NOMO-1 treated with dmso at 0.1 percent for 144 hours (cell line): ENCODE measurements around the gene ARHGEF28.

Experiments used
- DNase-seq: peaks from one replicate; lab custom pipeline; 2025; ENCODE audit not compliant: unreplicated experiment; lab: John Stamatoyannopoulos, UW

ARHGEF28 gene

DNA sequence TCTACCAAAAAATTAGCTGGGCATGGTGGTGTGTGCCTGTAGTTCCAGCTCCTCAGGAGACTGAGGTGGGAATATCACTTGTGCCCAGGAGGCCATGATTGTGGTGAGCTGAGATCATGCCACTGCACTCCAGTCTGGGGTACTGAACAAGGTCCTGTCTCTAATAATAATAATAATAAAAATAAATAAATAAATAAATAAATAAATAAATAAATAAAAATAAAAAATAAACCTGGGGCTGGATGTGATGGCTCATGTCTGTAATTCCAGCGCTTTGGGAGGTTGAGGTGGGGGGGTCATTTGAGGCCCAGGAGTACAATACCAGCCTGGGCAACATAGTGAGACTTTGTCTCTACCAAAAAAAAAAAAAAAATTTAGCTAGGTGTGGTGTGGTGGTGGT lies 113.7 kb downstream of the ARHGEF28 start:
- DNase-seq: no peak

DNA sequence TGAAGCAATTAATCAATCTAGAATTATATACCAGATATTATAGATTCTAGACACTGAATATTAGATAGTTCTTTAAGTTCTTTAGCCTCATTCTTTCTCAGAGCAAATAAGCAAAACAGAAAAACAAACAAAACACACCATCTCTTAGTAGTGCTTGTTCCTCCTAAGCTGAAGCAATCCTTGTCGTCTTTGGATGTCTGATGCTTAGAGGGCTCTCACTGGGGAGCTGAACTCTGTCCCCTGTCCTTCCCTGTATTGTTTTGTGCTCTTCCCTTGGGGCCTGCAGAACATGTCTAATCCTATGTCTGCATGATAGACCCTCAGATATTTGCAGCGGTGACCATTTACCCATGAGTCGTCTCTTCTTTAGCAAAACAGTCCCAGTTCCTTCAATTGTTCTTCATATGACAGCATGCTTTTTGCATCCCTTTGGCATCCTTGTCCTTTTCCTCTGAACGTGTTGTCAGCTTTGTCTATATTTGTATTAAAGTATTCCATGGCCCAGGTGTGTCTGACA lies 114.3 kb downstream of the ARHGEF28 start:
- DNase-seq: no peak

DNA sequence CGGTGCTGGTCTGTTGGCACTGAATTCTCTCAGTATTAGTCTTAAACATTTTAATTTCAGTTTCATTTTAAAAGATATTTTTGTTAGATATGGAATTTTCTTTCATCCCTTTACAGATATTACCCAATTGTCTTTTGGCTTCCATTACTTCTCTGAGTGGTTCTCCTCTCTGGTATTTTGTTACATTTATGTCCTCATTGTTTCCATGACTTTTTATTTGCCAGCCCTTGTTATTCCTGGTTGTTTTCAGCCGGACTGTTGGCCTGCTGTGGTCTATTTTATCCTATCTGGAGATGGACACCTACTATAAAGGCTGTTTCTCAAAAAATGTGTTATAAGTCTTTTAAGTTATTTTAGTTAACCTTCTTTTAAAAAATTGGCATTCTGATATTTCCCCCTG lies 117.2 kb downstream of the ARHGEF28 start:
- DNase-seq: no peak

DNA sequence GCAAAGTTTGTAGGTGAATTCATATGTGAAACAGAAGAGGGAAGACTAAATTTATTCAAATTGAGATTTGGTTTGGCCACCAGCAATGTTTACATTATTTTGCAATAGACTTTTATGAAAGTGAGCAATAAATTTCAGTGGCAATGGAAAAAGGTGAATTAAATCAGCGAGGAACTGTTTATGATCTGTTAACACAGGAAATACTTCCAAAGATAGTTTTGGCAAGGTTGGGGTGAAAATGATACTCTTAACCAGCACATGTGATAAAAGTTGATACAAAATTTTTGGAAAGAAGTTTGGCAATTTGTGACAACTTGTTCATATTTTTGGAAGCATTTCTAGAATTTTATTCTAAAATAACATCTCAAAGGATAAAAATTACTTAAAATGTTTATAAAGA lies 119.8 kb downstream of the ARHGEF28 start:
- no peak for DNase-seq

DNA sequence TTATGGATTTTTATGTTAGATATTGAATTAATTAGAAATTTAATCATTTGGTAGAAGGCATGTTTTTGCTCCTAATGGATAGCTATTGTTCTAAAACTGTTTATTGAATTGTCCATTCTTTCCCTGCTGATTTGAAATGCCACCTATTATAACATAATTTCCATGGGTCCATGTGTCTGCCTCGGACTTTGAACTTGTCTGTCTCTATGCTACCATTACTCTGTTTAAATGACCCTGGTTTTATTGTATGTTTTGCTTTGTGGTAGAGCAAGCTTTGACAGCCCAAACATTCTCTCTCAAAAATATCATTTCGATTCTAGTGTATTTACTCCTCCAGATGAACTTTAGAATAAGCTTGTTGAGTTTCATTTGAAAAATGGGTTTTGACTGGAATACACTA lies 120.6 kb downstream of the ARHGEF28 start:
- DNase-seq: no peak

DNA sequence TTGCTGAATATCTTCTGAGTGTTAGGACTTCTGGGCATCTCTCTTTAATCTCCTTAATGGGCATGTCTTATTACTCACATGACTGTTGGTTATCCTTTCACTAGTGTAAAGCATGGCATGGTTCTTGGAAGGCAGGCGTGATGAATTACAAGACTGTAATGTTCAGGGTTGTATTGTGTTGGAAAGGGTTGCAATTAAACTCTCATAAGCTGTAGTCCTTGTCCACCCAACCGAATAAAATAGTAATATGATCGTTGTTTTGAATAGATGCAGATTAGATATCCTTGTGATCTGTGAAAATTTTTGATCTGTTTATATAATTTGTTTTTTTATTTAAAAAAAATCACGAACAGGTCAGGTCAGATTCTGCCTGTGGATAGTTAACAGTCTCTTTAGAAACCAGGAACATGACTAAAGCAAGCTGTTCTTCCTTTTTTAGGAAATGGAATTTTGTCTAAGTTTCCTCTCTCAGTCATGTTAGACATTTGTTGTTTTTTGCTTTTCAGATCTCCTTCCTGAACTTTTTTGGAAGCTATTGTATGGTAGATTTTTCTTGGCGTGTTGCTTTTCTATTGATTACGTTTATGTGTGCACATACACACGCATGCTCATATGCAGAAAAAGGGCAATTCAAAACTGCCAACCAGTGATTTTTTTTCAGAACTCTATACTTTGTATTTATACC lies 121.8 kb downstream of the ARHGEF28 start:
- no peak for DNase-seq

DNA sequence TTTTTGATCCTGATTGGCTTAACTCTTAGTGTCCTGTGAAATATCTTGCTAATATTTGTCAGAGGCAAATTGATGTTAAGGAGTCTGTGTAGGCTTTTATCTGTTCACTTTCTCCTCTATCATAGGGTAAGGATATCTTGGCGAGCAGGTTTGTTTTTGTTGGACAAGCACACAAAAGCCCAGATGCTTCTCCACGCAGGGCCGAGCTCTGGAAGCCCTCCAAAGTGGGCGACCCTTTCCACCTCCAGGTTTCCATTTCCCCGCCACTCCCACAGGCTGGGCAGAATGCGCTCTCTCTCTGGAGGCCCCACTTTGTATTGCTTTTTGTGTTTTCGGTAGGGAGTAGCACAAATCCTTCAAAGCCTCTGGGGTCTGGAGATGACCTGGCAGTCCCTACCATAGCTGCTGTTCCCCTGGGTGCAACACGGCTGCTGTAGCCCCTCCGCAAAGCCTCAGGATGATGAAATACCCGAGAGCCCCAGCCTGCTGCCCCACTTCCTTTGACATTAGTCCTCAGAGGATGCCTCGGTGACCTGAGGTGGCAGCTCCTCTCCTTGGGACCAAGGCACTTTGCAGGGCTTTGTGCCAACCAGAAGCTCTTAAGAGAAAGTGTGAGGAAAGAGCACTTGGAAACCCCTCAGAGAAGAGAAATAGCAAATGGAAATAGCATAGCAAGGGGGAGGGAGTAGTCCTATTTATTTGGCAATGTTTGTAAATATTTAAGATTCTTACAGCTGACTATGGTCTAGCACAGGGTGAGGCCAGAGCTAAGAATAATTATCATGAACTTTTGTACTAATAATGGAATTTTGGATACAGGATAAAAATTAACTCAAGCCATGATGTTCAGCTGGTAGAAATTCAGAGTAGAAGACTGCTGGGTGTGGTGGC lies 122.8 kb downstream of the ARHGEF28 start:
- DNase-seq: no peak

DNA sequence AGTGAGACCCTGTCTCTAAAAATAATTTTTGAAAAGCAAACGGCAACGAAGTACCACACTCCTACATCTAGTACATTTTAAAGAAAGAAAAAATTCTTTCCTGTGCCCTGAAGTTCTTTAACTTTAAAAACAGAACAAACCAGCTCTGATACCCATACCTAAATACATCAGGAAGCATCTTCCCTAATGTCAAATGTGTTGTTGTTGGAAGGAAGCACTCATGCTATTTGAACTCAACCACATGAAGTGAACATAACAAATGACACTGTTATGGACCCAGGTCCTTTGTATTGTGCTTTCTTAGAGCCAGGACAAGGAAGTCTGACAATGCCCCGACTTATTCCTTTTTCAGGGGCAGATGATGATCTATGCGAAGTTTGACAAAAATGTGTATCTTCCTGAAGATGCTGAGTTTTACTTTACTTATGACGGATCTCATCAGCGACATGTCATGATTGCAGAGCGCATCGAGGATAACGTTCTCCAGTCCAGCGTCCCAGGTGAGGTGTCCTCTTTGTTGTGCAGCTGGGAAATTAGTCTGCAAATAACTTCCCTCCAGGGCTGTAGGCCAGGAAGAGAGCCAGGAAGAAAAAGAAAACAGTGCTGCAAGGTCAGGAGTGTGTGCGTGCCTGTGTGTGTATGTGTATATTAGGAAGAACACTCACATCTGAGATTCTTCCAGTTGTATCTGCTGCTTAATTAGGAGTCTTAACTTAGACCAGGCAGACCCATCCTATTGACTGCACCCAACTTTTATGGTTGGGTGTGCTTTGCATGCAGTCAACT lies 123.7 kb downstream of the ARHGEF28 start:
- no peak for DNase-seq

DNA sequence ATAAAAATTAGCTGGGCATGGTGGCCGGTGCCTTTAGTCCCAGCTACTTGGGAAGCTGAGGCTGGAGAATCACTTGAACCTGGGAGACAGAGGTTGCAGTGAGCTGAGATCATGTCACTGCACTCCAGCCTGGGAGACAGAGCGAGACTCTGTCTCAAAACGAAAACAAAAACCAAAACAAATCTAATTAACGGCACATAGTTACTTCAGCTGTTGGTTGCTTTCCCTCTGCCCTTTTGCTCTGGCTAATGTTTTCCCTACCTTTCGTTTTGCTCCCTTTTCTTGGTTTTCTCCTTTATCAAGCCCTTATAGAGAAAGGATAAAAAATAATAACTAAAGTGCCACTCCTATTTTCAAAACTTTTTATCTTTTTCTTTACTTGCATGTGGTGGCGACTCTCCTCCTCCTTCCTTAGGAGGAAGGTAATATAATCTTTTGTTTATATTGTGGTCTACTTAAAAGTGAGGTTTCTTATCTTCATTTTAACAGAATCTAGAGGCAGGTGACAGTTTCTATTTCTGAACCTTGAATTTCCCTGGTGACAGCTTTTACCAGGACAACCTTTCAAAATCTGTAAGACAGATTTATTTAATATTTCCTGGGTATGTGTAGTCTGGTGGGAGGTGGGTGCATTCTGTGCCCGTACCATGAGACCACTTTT lies 125.4 kb downstream of the ARHGEF28 start:
- no peak for DNase-seq

DNA sequence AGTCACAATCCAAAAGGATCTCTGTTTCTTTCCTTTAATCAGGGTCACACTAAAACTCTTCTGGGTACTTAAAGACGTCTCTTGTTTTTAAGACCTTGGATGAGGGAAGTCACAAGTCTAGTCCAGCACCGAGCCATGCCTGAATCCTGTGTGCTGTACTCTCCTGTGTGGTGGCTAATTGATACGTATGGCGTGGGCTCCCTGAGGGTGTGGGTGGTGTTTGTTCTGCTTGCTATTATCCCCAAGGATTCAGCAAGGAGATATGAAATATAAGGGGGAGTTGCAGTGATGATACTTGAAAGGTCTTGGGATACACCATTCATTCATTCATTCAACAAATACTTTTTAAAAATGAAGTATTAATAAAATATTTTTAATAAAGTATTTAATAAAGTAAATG lies 128.3 kb downstream of the ARHGEF28 start:
- no peak for DNase-seq

DNA sequence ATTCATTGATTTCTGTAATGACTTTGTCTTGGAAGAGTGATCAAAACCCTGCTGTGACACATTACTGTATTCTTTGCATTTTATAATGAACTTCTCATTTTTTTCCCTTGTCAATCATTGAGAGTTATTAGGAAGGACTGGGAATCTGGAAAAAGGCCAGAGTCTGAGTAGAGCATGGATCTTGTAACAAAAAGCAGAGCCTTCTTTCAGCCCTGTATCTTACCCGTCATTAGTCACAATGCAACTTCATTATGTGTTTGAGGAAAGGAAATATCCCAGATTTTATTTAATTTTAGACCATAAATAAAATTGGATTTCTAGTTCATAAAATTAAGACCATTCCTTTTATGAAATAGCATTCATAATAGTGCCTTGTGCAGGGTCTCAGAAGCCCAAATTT lies 131.4 kb downstream of the ARHGEF28 start:
- DNase-seq: no peak

DNA sequence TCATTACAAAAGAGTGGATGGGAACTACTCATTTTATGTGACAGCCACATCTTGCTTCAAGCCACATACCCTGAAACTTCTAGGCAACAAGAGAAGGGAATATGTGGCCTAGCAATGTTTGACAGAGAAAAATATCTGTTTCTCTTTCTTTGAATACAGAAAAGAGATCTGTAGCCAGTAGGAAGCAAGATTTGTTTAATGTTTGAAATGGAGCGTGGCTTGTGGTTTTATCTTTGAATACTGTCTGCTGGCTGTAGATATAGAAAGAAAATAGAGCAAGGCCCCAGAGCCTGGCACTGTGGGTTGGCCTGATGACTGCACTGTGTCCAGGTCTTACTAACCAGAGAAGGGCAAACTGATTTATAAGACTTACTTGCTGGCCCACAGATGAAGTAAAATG lies 133.8 kb downstream of the ARHGEF28 start:
- no peak for DNase-seq

DNA sequence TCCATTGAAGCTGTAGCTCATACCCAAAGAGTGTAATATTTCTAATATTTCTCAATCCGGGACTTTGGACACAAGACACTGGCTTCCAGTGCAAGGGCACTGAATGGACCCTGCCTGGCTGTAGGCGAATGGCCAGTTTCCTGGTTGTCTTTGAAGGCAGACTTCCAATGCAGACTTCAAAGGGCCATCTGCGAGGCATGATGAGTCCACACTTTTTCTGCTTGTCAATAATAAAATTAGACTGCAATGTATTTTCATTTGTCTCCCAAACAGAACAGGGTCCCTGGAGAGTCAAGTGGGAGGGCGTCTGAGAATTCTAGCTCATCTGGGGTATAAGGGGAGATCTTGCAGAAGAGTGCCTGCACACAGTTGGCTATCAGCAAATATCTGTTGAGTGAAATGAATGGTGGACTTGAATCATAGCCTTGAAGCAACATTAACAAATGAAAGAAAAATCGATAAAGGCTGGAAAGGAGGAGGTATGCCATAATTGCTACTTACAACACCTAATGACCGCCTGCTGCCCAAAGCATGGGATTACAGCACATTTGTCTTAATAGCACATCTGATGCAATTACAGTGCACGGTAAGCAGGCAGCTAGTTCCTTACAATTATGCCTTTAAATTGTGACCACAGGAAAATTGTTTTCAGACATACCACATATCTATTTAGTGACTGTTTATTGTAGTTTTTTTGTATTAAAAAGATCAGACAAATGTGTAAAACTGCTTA lies 137.5 kb downstream of the ARHGEF28 start:
- peak; percentile 30 for DNase-seq

DNA sequence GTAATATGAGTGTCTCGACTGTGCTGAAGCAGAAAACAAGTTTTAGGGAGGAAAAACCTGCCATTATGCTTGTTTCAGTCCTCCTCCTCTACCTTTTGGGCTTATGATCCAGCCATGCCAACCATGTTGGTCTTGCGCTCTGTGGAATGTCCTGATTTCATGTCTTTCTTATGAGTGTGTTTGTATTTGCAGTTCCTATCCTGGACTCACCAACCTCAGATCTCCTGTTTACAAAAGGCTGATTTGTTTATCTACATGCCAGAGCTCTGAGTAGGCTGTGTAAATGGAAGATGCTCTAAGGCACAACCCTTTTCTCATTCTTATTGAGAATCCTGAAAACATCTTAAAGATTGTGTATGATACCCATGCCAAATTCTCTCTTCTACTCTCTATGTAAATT lies 138.6 kb downstream of the ARHGEF28 start:
- DNase-seq: no peak

DNA sequence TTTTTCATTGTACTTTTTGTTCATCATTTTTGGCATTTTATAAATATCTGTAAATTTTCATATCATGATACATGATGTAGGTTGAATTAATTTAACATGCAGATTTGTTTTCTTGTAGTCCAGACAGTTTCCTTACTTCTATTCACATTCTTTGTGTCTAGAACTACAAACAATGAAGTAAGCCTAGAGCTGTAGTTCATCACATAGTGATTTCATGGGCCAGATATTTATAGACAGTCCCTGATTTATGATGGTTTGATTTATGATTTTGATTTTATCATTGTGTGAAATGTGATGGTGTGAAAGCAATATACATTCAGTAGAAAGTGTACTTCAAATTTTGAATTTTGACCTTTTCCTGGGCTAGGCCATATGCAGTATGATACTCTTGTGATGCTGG lies 139.0 kb downstream of the ARHGEF28 start:
- DNase-seq: no peak

DNA sequence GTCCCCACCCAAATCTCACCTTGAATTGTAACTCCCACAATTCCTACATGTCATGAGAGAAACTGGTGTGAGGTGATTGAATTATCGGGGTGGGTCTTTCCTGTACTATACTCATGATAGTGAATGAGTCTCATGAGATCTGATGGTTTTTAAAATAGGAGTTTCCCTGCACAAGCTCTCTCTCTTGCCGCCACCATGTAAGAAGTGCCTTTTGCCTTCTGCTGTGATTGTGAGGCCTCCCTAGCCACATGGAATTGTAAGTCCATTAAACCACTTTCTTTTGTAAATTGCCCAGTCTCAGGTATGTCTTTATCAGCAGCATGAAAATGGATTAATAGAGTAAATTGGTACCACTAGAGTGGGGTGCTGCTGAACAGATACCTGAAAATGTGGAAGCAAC lies 140.9 kb downstream of the ARHGEF28 start:
- DNase-seq: no peak

DNA sequence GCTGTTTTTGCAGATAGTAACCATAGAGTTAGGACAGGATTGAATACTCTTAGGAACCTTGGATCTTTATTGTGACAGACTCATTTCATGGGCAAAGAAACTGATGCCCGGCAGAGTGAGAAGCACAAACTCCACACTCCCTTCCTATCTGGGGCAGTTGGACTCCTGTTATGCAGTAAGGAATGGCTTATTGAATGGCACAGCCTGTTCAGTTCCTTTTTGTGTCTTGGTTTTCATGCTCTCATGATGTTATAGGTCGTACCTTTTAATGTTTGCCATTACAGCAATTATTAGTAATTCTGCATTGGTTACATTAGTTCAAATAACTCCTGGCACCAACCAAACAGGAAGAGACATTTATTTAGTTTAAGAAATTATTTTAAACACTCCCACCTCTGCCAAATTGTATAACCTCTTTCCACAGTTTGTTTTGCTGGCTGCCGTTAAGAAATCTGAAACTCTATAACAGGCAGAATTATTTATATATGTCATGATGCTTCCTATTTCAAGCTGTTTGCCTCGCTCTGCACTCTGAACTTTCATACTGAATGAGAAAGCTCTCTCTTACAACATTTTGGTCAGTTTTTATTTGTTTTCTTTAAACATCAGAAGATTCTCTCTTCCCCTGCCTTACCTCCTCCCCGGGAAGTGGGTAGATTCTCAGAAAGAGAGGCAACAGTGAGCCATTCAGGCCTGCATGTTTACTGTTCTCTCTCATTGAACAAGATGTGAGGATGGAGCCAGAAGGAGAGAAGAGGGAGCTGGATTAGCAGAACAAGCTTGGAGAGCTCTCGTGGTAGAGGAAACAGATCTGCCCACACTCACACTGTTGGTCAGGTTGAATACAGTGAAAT lies 144.4 kb downstream of the ARHGEF28 start:
- DNase-seq: no peak

DNA sequence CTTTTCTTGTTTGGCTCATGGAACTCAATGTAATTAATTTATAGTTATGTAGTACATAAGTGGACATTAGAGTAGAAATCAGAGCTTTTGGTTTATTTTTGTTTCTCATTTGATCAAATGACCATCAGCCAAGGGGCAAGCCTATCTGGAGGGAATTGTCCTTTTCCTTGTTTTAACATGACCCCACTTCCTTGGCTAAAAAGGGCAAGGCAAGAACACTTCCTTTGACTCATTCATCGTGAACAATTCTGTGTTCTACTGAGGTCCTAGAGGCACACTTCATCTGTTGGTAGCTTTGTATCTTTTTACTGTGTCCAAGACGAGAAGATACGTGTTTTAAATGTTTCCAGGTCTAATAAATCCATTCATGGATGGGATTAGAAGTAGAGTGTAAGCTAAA lies 148.9 kb downstream of the ARHGEF28 start:
- no peak for DNase-seq

DNA sequence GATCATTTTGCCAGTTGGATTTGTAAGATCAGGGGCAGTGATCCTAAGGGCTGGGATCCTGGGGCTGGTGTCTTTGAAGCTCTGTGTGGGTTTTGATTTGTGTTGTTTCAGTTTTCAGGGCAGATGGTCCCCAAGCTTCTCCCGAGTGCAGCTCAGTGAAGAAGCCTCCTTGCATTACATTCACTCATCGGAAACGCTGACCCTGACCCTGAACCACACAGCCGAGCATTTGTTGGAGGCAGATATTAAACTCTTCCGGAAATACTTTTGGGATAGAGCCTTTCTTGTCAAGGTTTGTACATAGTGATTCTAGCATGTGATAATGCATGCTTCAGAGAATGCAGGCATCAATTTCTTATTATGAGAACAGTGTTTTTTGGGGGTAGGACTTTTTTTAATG lies 150.4 kb downstream of the ARHGEF28 start:
- no peak for DNase-seq
